GM18858 (cell line): ENCODE measurements around the gene SH3D19.

Source experiments
- ATAC-seq: cut with Tn5 transposase; IDR thresholded peaks from one replicate; pipeline ENCODE4 v1.9.1; 2021; ENCODE audit not compliant: unreplicated experiment

SH3D19 gene

DNA sequence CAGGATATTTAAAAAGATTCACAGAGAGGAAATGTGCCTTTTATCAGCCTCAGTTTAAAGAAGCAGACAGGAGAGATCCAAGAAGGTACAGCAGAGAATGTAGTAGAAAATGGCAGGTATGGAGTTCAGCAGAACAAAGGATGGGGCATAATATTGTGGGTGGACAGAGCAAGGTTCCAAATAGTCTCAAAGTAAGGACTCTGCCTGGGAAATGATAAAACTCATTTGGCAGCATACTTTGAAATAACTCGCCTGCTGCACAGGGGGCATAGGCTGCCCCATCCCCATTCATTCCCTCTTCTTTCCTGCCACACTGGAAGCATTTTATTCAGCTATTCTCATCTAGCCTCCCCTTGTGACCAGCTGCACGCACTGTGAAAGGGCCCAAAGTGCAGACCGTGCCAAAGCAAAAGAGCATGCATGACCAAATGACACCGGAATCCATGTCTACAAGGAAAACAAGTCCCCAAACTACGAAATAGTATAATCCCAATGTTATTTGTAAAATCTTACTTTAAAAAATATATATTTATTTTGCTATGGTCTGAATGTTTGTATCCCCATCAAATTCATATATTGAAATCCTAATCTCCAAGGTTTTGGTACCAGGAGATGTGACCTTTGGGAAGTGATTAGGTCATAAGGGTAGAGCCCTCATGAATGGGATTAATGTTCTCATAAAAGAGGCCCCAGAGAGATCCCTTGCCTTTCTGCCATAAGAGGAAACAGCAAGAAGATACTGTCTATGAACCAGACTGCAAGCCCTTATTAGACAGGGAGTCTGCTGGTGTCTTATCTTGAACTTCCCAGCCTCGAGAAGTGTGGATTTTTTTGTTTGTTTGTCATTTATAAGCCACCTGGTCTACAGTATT is 125.8 kb downstream of the SH3D19 start:
- ATAC-seq = no peak

GRCh38 chr4:151198748-151199147 is 126.7 kb downstream of the SH3D19 start:
- ATAC-seq = no peak

DNA sequence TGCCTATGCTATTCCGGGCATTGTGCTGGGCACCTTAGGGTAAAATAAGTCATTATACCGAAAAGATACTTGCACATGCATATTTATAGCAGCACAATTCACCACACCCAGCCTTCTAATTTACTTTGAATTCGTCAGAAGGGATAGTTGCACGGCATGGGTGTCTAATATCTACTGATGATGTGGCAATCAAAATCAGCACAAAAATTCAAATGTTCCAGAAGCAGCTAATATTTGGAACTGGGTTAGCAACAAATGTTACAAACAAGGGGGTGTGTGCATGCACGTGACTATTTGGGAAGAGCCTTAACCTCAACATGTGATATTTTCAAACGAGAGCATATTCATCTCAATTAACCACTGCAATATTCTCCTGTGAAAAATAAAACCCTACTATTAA is 128.2 kb downstream of the SH3D19 start:
- ATAC-seq = no peak

DNA sequence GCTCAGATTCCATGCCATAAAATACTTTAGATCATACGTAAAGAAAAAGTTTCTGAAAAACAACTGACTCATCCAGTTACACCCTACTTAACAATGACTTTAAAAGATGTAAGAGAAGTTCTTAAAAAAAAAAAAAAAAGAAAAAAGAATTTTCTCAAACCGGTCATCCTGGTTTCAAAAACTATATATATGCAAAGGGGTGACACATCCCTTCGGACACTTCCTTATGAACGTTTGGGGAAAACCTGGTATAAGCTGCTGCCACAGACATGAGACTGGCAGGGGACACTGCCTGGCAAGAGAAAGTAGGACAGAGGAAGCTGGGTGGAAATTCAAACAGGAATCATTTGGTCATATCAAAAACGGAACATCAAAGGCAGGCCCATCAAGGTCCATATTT is 129.6 kb downstream of the SH3D19 start:
- no peak for ATAC-seq

- no peak for ATAC-seq
Observed at GRCh38 chr4:151193414-151193813, 132.0 kb downstream of the SH3D19 start.

- no peak for ATAC-seq
Observed at GRCh38 chr4:151192556-151193235, 132.7 kb downstream of the SH3D19 start.

DNA sequence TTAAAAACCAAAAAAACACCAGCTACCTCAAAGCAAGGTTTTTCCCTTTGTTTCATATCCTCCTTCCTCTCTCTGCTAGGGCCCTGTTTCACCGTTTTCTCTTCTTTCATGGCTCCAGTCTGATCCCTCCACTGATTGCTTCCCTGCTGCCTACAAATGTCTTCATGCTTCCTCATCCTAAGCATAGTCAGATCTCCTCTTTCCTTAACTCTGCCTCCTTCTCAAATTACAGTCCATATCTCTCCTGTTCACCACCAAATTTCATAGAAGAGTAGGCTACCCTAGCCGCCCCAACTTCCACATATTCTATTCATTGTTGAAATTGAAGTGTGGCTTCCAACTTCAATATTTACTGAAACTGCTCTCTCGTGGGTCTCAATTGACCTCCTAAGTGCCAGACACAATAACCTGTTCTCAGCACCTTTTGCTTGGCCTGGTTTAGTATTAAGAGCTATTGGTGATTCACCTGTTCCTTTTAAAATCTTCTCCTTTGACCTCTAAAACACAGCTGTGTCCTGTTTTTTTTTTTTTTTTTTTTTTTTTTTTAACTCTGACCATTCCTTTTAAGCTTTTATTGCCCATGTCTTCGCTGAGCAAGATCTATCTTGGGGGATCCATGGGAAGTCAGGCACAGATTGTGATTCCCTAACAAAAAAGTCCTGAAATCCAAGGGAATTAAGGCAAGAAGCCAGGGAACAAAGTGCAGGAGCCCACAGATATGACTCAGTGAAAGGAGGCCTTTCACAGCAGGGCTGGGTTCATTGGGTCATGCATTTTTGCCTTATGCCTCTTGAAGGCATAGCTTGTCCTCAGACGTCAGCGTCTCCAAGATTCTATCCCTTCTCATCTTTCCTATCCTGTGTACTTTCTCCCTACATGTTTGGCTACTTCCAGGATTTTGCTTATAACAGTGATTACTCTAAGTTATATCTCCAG is 140.6 kb downstream of the SH3D19 start:
- no peak for ATAC-seq

DNA sequence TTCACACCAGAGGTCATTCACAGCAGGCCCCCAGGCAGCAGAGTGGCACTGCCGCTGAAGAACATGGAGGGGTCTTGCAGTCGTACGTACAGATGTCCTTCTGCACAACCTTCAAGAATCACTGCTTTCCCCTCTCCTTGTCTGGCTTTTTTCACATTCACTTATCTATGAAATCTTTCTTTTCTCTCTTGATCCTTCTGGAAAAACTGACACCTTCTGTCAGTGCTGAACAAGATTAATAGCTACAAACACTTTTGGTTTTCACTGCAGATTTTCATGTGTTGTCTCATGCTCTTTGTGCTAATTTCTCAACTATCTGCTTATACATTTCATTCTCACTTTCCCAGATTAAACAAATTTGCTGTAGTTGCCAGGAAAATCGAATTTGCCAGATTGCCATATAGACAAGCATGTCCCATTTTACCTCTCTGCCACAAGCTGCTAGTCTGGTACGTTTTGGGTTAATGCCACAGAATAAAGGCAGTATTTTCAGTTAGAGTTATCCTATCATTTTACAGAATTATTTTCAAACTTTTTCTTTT is 142.9 kb downstream of the SH3D19 start:
- no peak for ATAC-seq

- ATAC-seq = no peak
Observed at GRCh38 chr4:151176685-151177084, 148.7 kb downstream of the SH3D19 start.

DNA sequence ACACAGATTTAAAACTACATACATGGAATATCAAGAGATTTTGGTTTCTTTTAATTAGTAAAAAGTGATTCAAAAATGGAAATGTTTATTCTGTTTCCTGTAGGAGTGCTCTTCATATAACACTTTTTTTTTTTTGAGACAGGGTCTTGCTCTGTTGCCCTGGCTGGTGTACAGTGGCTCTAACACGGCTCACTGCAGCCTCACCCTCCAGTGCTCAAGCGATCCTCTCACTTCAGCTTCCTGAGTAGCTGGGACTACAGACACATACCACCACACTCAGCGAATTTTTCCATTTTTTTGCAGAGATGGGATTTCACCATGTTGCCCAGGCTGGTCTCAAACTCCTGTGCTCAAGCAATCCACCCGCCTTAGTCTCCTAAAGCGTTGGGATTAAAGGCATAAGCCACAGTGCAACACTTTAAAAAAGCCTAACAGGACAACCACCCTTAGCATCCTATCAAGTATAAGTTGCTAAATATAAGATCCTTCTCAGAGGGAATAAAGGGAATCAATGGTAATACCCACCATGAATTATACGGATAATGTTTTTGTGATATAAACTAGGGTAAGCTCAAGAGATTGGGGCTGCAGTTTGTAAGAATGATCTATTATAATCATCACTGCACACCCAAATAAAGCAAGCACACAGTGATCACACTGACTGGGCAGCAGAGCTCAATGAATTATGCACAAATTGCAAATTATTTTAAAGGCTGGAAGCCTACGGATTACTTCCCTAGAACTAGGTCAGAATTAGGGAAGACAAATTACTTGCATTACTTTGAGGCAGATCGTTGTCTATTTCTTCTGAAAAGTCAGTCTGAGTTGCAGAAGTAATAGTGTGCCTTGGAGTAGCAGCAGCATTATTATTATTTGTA is 149.4 kb downstream of the SH3D19 start:
- ATAC-seq = no peak

DNA sequence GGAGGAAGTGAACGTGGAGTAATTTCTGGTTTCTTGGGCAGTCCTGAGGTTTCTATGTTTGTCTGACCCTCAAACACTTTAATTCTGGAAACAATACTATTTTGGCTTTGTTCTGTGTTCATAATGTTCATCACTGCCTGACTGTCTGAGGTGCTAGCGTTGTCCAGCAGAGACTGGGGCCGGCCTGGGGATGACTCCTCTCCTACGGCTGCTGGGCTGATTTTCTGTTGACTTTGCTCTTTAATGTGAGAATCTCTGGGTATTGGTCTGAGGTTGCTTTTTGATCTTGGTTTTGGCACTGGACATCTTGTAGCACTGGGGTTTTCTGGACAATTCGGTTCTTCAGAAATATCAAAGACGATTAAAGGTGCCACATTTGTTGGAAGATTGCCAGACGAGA is 150.2 kb downstream of the SH3D19 start:
- no peak for ATAC-seq

- ATAC-seq = no peak
Observed at GRCh38 chr4:151174784-151175183, 150.6 kb downstream of the SH3D19 start.

- ATAC-seq = no peak
Observed at GRCh38 chr4:151173871-151174270, 151.5 kb downstream of the SH3D19 start.

DNA sequence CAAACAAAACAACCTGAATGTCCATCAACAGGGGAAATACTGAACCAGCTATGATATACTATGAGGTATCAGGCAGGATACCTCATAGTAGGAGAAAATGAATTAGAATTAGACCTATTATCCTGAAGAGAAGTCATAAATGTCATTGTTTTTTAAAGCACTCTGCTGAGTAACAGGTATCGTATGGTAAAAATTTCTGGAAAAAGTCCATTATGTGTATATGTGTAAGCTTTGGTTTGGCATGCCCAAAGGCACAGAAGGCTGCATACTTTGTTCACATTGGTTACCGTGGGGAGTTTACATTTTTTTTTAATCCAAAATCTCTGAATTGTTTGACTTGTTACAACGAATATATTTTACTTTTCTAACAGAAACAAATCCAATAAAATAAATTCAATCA is 155.5 kb downstream of the SH3D19 start:
- no peak for ATAC-seq

- ATAC-seq = no peak
Observed at GRCh38 chr4:151169223-151169622, 156.2 kb downstream of the SH3D19 start.

DNA sequence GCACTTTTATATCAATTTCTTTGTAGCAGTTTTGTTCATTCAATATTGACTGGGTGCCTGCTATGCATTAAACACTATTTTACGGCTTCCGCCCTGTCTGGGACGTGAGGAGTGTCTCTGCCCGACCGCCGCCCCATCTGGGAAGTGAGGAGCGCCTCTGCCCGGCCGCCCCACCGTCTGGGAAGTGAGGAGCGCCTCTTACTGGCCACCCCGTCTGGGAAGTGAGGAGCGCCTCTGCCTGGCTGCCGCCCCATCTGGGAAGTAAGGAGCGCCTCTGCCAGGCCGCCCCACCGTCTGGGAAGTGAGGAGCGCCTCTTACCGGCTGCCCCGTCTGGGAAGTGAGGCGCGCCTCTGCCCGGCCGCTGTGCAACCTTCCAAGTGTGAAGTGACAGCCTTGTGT is 157.8 kb downstream of the SH3D19 start:
- ATAC-seq = no peak

- ATAC-seq = no peak
Observed at GRCh38 chr4:151166636-151167035, 158.8 kb downstream of the SH3D19 start.

GRCh38 chr4:151165205-151166000 is 160.0 kb downstream of the SH3D19 start:
- no peak for ATAC-seq

GRCh38 chr4:151163855-151164254 is 161.6 kb downstream of the SH3D19 start:
- no peak for ATAC-seq
